Measurements from ENCODE around the gene CDK16.

CDK16 gene

GRCh38 chrX:47228550-47229270 lies 10.2 kb downstream of the CDK16 start:
- no peak for DNase-seq (ENCODE audit: low read depth)

GRCh38 chrX:47229427-47229826 lies 10.9 kb downstream of the CDK16 start:
- no peak for DNase-seq (ENCODE audit: low read depth)

GRCh38 chrX:47230136-47230868 lies 11.8 kb downstream of the CDK16 start:
- DNase-seq (ENCODE audit: low read depth): no peak

GRCh38 chrX:47231167-47231566 lies 12.7 kb downstream of the CDK16 start:
- no peak for DNase-seq (ENCODE audit: low read depth)

- no peak for DNase-seq (ENCODE audit: low read depth)
Measured at GRCh38 chrX:47232197-47232802, 13.8 kb downstream of the CDK16 start.

GRCh38 chrX:47232803-47233332 lies 14.4 kb downstream of the CDK16 start, which contains the start of gene USP11:
USP11 (plus strand) TSS chrX:47233009; CDS start chrX:47233044, 35 bp downstream.
- peak; percentile 66 for DNase-seq (ENCODE audit: low read depth)

GRCh38 chrX:47233333-47234113 lies 15.0 kb downstream of the CDK16 start:
- peak; percentile 96 for DNase-seq (ENCODE audit: low read depth)

- DNase-seq (ENCODE audit: low read depth): no peak
Measured at GRCh38 chrX:47234583-47234982, 16.1 kb downstream of the CDK16 start.

GRCh38 chrX:47235691-47236103 lies 17.2 kb downstream of the CDK16 start:
- peak; percentile 11 for DNase-seq (ENCODE audit: low read depth)

- DNase-seq (ENCODE audit: low read depth): no peak
Measured at GRCh38 chrX:47239199-47239598, 20.7 kb downstream of the CDK16 start.

GRCh38 chrX:47239898-47240545 lies 21.5 kb downstream of the CDK16 start:
- no peak for DNase-seq (ENCODE audit: low read depth)

- DNase-seq (ENCODE audit: low read depth): no peak
Measured at GRCh38 chrX:47240619-47241018, 22.1 kb downstream of the CDK16 start.

GRCh38 chrX:47241201-47242011 lies 22.9 kb downstream of the CDK16 start:
- no peak for DNase-seq (ENCODE audit: low read depth)

GRCh38 chrX:47242321-47242720 lies 23.8 kb downstream of the CDK16 start:
- DNase-seq (ENCODE audit: low read depth): no peak

GRCh38 chrX:47243351-47243750 lies 24.9 kb downstream of the CDK16 start:
- DNase-seq (ENCODE audit: low read depth): no peak

GRCh38 chrX:47244676-47245075 lies 26.2 kb downstream of the CDK16 start:
- DNase-seq (ENCODE audit: low read depth): no peak

- DNase-seq (ENCODE audit: low read depth): no peak
Measured at GRCh38 chrX:47245156-47245555, 26.7 kb downstream of the CDK16 start.

- DNase-seq (ENCODE audit: low read depth): peak; percentile 38
Measured at GRCh38 chrX:47247206-47247998, 28.9 kb downstream of the CDK16 start.

GRCh38 chrX:47247999-47248320 lies 29.5 kb downstream of the CDK16 start:
- no peak for DNase-seq (ENCODE audit: low read depth)

- DNase-seq (ENCODE audit: low read depth): no peak
Measured at GRCh38 chrX:47248576-47248975, 30.1 kb downstream of the CDK16 start.

All from EH (cell line).